ENCODE measurements around the gene TMEM134. TPM values are rescaled to one million over a fixed set of nuclear protein-coding genes. Genes with fewer than 3 reads are reported as not detected.

The TMEM134 gene
- total RNA-seq, 1 experiment from 2014 or later: 36.0 TPM

GRCh38 chr11:67500831-67501715, 32.0 kb upstream of the TMEM134 start:
- no peak for DNase-seq (ENCODE audit: low spot score)
- Histone ChIP-seq H3K27ac (ENCODE audit: low read depth, low read length, poor library complexity, severe bottlenecking) (no peak overlapping the region), H3K4me3 (ENCODE audit: low read depth, low read length, poor library complexity, severe bottlenecking) (no peak overlapping the region), H3K4me1 (ENCODE audit: insufficient read depth, low read length, poor library complexity, severe bottlenecking) (peaks cover 29% of the 10 kb centered on the region), H3K9me3 (ENCODE audit: low read depth, low read length, poor library complexity, severe bottlenecking) (no peaks in the 10 kb centered on the region), H3K27me3 (replicated peaks; ENCODE audit: insufficient read depth, low read depth, low read length, poor library complexity) (no peaks in the 10 kb centered on the region), H3K36me3 (ENCODE audit: insufficient read depth, low read length, poor library complexity, severe bottlenecking) (peaks cover 5% of the 10 kb centered on the region)
- no peak for TF ChIP-seq EZH2 (IDR thresholded peaks at IDR 0.05; ENCODE audit: borderline replicate concordance, low read depth, low read length, poor library complexity, severe bottlenecking)
- TF ChIP-seq, protein P1, sequence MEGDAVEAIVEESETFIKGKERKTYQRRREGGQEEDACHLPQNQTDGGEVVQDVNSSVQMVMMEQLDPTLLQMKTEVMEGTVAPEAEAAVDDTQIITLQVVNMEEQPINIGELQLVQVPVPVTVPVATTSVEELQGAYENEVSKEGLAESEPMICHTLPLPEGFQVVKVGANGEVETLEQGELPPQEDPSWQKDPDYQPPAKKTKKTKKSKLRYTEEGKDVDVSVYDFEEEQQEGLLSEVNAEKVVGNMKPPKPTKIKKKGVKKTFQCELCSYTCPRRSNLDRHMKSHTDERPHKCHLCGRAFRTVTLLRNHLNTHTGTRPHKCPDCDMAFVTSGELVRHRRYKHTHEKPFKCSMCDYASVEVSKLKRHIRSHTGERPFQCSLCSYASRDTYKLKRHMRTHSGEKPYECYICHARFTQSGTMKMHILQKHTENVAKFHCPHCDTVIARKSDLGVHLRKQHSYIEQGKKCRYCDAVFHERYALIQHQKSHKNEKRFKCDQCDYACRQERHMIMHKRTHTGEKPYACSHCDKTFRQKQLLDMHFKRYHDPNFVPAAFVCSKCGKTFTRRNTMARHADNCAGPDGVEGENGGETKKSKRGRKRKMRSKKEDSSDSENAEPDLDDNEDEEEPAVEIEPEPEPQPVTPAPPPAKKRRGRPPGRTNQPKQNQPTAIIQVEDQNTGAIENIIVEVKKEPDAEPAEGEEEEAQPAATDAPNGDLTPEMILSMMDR (conservative IDR thresholded peaks at IDR 0.05; ENCODE audit: low read depth, low read length): no peak
- CTCF ChIA-PET: no interaction called here
- POLR2A ChIA-PET (ENCODE audit: low non-redundant PET): no interaction called here
- BruUV-seq (replicated peaks): no TSS peak
- intact Hi-C loops (cut with micrococcal nuclease; ENCODE audit: unreplicated experiment): no loop called here

- TF ChIP-seq EZH2 (IDR thresholded peaks at IDR 0.05; ENCODE audit: borderline replicate concordance, low read depth, low read length, poor library complexity, severe bottlenecking): no peak
- TF ChIP-seq, protein P1 (conservative IDR thresholded peaks at IDR 0.05; ENCODE audit: low read depth, low read length): no peak
- intact Hi-C loops (cut with micrococcal nuclease; ENCODE audit: unreplicated experiment): no loop called here
- CTCF ChIA-PET: no interaction called here
Measured at GRCh38 chr11:67500484-67500821, 31.4 kb upstream of the TMEM134 start.

DNA sequence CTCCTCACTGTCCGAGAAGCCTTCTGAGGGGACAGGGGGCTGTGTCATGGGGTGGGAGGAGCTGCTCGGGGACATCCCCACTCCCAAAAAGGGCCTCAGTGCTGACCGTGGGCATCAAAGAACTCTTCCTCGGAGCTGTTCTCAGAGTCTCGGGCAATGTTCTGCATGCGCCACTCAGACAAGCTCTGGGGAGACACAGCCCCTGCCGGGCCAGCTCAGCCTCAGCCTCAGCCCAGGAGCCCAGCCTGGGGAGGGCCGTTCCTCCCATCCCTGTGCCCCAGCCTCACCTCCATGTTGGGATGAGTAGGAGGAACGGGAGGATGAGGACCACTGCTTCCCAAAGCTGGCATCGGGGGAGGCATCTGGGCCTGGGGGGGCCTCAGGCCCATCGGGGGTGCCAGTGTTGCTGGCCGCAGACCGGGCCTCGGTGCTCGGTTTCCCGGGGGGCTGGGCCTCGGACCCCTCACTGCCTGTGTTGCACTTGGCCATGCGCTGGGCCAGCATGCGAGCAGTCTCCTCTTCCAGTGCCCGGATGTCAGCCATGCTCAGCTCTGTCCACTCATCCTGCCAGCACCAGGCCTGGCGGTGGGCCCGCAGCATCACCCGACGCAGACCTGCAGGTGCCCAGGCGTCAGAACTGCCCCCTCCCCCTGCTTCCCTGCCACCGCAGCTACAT, 30.9 kb upstream of the TMEM134 start:
- H3K36me3 ChIP-seq (ENCODE audit: insufficient read depth, low read length, poor library complexity, severe bottlenecking): peaks cover 12% of the 10 kb centered on the region
- ChIA-PET CTCF (no interaction called here), POLR2A (ENCODE audit: low non-redundant PET) (no interaction called here)
- intact Hi-C loops (cut with micrococcal nuclease; ENCODE audit: unreplicated experiment): no loop called here
- H3K4me1 ChIP-seq (ENCODE audit: insufficient read depth, low read length, poor library complexity, severe bottlenecking): peaks cover 19% of the 10 kb centered on the region
- H3K27me3 ChIP-seq (replicated peaks; ENCODE audit: insufficient read depth, low read depth, low read length, poor library complexity): no peaks in the 10 kb centered on the region
- H3K9me3 ChIP-seq (ENCODE audit: low read depth, low read length, poor library complexity, severe bottlenecking): no peaks in the 10 kb centered on the region
- H3K27ac ChIP-seq (ENCODE audit: low read depth, low read length, poor library complexity, severe bottlenecking): no peak overlapping the region
- no peak overlapping the region for H3K4me3 ChIP-seq (ENCODE audit: low read depth, low read length, poor library complexity, severe bottlenecking)
- TF ChIP-seq EZH2 (IDR thresholded peaks at IDR 0.05; ENCODE audit: borderline replicate concordance, low read depth, low read length, poor library complexity, severe bottlenecking): no peak
- TF ChIP-seq, protein P1 (conservative IDR thresholded peaks at IDR 0.05; ENCODE audit: low read depth, low read length): no peak
- DNase-seq (ENCODE audit: low spot score): no peak
- no TSS peak for BruUV-seq (replicated peaks)

More at GRCh38 chr11:67500484-67500821, 31.4 kb upstream of the TMEM134 start:
- BruUV-seq (replicated peaks): no TSS peak
- no peak overlapping the region for H3K4me3 ChIP-seq (ENCODE audit: low read depth, low read length, poor library complexity, severe bottlenecking)
- peaks cover 9% of the 10 kb centered on the region for H3K36me3 ChIP-seq (ENCODE audit: insufficient read depth, low read length, poor library complexity, severe bottlenecking)
- no peak overlapping the region for H3K27ac ChIP-seq (ENCODE audit: low read depth, low read length, poor library complexity, severe bottlenecking)
- H3K4me1 ChIP-seq (ENCODE audit: insufficient read depth, low read length, poor library complexity, severe bottlenecking): peaks cover 23% of the 10 kb centered on the region
- H3K9me3 ChIP-seq (ENCODE audit: low read depth, low read length, poor library complexity, severe bottlenecking): no peaks in the 10 kb centered on the region
- H3K27me3 ChIP-seq (replicated peaks; ENCODE audit: insufficient read depth, low read depth, low read length, poor library complexity): no peaks in the 10 kb centered on the region
- no peak for DNase-seq (ENCODE audit: low spot score)
- POLR2A ChIA-PET (ENCODE audit: low non-redundant PET): no interaction called here

All from A673 (cell line).